IMR-90 (cell line): ENCODE results near the gene ANKFN1. TPM values are rescaled to one million over a fixed set of nuclear protein-coding genes. Genes with fewer than 3 reads are reported as not detected.

ENCODE experiments used
- ATAC-seq: fragments of 200-7000 bp; cut with Tn5 transposase; 2 replicates; pipeline ENCODE4 v1.9.1; 2020; ENCODE audit warnings: low read depth, mild to moderate bottlenecking, moderate library complexity
- BruUV-seq: library from RNA; stranded (reverse); fragments of 400-500 nt; replicated peaks from 2 replicates; lab custom pipeline; 2021; lab: Mats Ljungman, UMichigan
- CTCF ChIA-PET: fragments of 300-600 bp; formaldehyde crosslinking; extraction: SDS; loops from one replicate; lab custom pipeline; 2021; ENCODE audit warnings: antibody characterized with exemption; lab: Yijun Ruan, JAX
- POLR2A ChIA-PET: fragments of 300-600 bp; sonication (Branson Sonifier 250); formaldehyde crosslinking; loops from one replicate; lab custom pipeline; 2022; ENCODE audit warnings: antibody characterized with exemption; ENCODE audit not compliant: unreplicated experiment; lab: Charles Lee
- DNase-seq: peaks from one replicate; pipeline ENCODE4 v3.0.0; 2013
- H2AFZ ChIP-seq: replicated peaks from 2 replicates; pipeline ENCODE3; 2013; ENCODE audit warnings: low read length, mild to moderate bottlenecking; ENCODE audit not compliant: poor library complexity
- H2AK5ac ChIP-seq: 2 replicates; pipeline ENCODE4 v1.6.1; 2013; ENCODE audit warnings: low read depth, low read length, inconsistent platforms
- H2AK9ac ChIP-seq: replicated peaks from 2 replicates; pipeline ENCODE3; 2013; ENCODE audit warnings: mild to moderate bottlenecking, low read depth, low read length, moderate library complexity; ENCODE audit not compliant: poor library complexity
- H2BK120ac ChIP-seq: 2 replicates; pipeline ENCODE4 v1.6.1; 2013; ENCODE audit warnings: low read depth, low read length, inconsistent platforms
- H2BK15ac ChIP-seq: 3 replicates; pipeline ENCODE4 v1.6.1; 2013; ENCODE audit warnings: low read depth, low read length, inconsistent platforms
- H2BK20ac ChIP-seq: 2 replicates; pipeline ENCODE4 v1.6.1; 2013; ENCODE audit warnings: low read depth, mild to moderate bottlenecking, inconsistent platforms, low read length, moderate library complexity
- H2BK5ac ChIP-seq: 2 replicates; pipeline ENCODE4 v1.6.1; 2013; ENCODE audit warnings: mild to moderate bottlenecking, low read depth, low read length, inconsistent platforms; ENCODE audit not compliant: poor library complexity, severe bottlenecking
- H3K14ac ChIP-seq: replicated peaks from 2 replicates; pipeline ENCODE4 v1.6.1; 2013; ENCODE audit warnings: low read depth, low read length, inconsistent platforms
- H3K18ac ChIP-seq: 2 replicates; pipeline ENCODE4 v1.6.1; 2013; ENCODE audit warnings: low read depth, low read length, control low read depth
- H3K23ac ChIP-seq: 2 replicates; pipeline ENCODE4 v1.6.1; 2013; ENCODE audit warnings: low read depth, low read length, inconsistent platforms
- H3K27ac ChIP-seq: 2 replicates; pipeline ENCODE4 v1.5.1; 2013; ENCODE audit warnings: mild to moderate bottlenecking, control low read depth, low read length; ENCODE audit not compliant: insufficient read depth
- H3K27me3 ChIP-seq: 2 replicates; pipeline ENCODE4 v1.6.1; 2013; ENCODE audit warnings: low read length; ENCODE audit not compliant: control insufficient read depth, insufficient read depth
- H3K36me3 ChIP-seq: 2 replicates; pipeline ENCODE4 v1.6.1; 2013; ENCODE audit warnings: low read length, mixed read lengths; ENCODE audit not compliant: control insufficient read depth, insufficient read depth
- H3K4ac ChIP-seq: 2 replicates; pipeline ENCODE4 v1.6.1; 2013; ENCODE audit warnings: low read depth, low read length, inconsistent platforms
- H3K4me1 ChIP-seq: 2 replicates; pipeline ENCODE4 v1.6.1; 2013; ENCODE audit warnings: low read length, mixed read lengths; ENCODE audit not compliant: control insufficient read depth, insufficient read depth
- H3K4me2 ChIP-seq: 2 replicates; pipeline ENCODE4 v1.6.1; 2013; ENCODE audit warnings: low read depth, mild to moderate bottlenecking, control low read depth, low read length, moderate library complexity
- H3K4me3 ChIP-seq: 2 replicates; pipeline ENCODE4 v1.5.1; 2013; ENCODE audit warnings: low read depth, mild to moderate bottlenecking, control low read depth, low read length, moderate library complexity; ENCODE audit not compliant: insufficient read depth
- H3K56ac ChIP-seq: 2 replicates; pipeline ENCODE4 v1.6.1; 2013; ENCODE audit warnings: low read length, inconsistent platforms; ENCODE audit not compliant: insufficient read depth; ENCODE audit errors: extremely low read depth
- H3K79me1 ChIP-seq, 2 experiments: 2 replicates each; pipeline ENCODE4 v1.6.1; 2013; ENCODE audit warnings: low read length in 2 of 2, inconsistent platforms in 1 of 2, low read depth in 1 of 2
- H3K9ac ChIP-seq: 2 replicates; pipeline ENCODE4 v1.6.1; 2013; ENCODE audit warnings: low read depth, low read length, control low read depth
- H3K9me1 ChIP-seq: 2 replicates; pipeline ENCODE4 v1.6.1; 2013; ENCODE audit warnings: low read length, inconsistent platforms; ENCODE audit not compliant: insufficient read depth
- H3K9me3 ChIP-seq: 2 replicates; pipeline ENCODE4 v1.6.1; 2013; ENCODE audit warnings: low read length; ENCODE audit not compliant: control insufficient read depth, insufficient read depth
- H4K20me1 ChIP-seq: 2 replicates; pipeline ENCODE4 v1.6.1; 2013; ENCODE audit warnings: low read length, inconsistent platforms; ENCODE audit not compliant: insufficient read depth
- H4K5ac ChIP-seq: 2 replicates; pipeline ENCODE4 v1.6.1; 2013; ENCODE audit warnings: mild to moderate bottlenecking, low read depth, low read length, control low read depth
- H4K8ac ChIP-seq, 2 experiments: 2 replicates each; pipeline ENCODE4 v1.6.1; 2013; ENCODE audit warnings: low read depth in 2 of 2, low read length in 2 of 2, control low read depth in 1 of 2, inconsistent platforms in 1 of 2
- H4K91ac ChIP-seq: 2 replicates; pipeline ENCODE4 v1.6.1; 2013; ENCODE audit warnings: low read depth, low read length, inconsistent platforms; ENCODE audit not compliant: insufficient read depth
- BHLHE40 ChIP-seq: fragments of 150-350 bp; IDR thresholded peaks from 2 replicates; pipeline ENCODE4 v1.6.1; 2016; ENCODE audit warnings: mild to moderate bottlenecking, low read depth, low read length
- CEBPB ChIP-seq: IDR thresholded peaks from 2 replicates; pipeline ENCODE4 v1.6.1; 2012; ENCODE audit warnings: low read depth, low read length, improper control_type of control experiment
- CHD1 ChIP-seq: IDR thresholded peaks from 2 replicates; pipeline ENCODE4 v1.6.1; 2012; ENCODE audit warnings: low read depth, low read length, improper control_type of control experiment
- CTCF ChIP-seq: conservative IDR thresholded peaks from 2 replicates; pipeline ENCODE4 v1.5.1; 2012; ENCODE audit warnings: mild to moderate bottlenecking, low read depth, low read length, improper control_type of control experiment
- ELK1 ChIP-seq: fragments of 150-350 bp; IDR thresholded peaks from 2 replicates; pipeline ENCODE4 v1.6.1; 2016; ENCODE audit warnings: low read depth, mild to moderate bottlenecking, low read length, moderate library complexity, borderline replicate concordance
- FOS ChIP-seq: fragments of 150-350 bp; IDR thresholded peaks from 2 replicates; pipeline ENCODE4 v1.6.1; 2016; ENCODE audit warnings: low read depth, low read length
- MAFK ChIP-seq: IDR thresholded peaks from 2 replicates; pipeline ENCODE4 v1.6.1; 2012; ENCODE audit warnings: low read depth, low read length, improper control_type of control experiment
- MAZ ChIP-seq: IDR thresholded peaks from 2 replicates; pipeline ENCODE4 v1.6.1; 2012; ENCODE audit warnings: low read depth, mild to moderate bottlenecking, low read length, improper control_type of control experiment, moderate library complexity, borderline replicate concordance
- MXI1 ChIP-seq: IDR thresholded peaks from 2 replicates; pipeline ENCODE4 v1.6.1; 2012; ENCODE audit warnings: low read depth, mild to moderate bottlenecking, low read length, moderate library complexity, borderline replicate concordance
- NFE2L2 ChIP-seq: fragments of 150-350 bp; IDR thresholded peaks from 2 replicates; pipeline ENCODE4 v1.6.1; 2016; ENCODE audit warnings: low read depth, mild to moderate bottlenecking, low read length
- POLR2A ChIP-seq: IDR thresholded peaks from 2 replicates; pipeline ENCODE4 v1.6.1; 2012; ENCODE audit warnings: mild to moderate bottlenecking, low read depth, low read length
- RAD21 ChIP-seq: IDR thresholded peaks from 2 replicates; pipeline ENCODE4 v1.6.1; 2012; ENCODE audit warnings: low read length, improper control_type of control experiment
- RCOR1 ChIP-seq: IDR thresholded peaks from 2 replicates; pipeline ENCODE4 v1.6.1; 2012; ENCODE audit warnings: mild to moderate bottlenecking, low read length, improper control_type of control experiment; ENCODE audit not compliant: insufficient replicate concordance
- RFX5 ChIP-seq: IDR thresholded peaks from 2 replicates; pipeline ENCODE4 v1.8.0; 2012; ENCODE audit warnings: low read depth, mild to moderate bottlenecking, low read length, moderate library complexity
- SMC3 ChIP-seq: fragments of 150-350 bp; IDR thresholded peaks from 2 replicates; pipeline ENCODE4 v1.6.1; 2016; ENCODE audit warnings: low read depth, mild to moderate bottlenecking, antibody characterized with exemption, low read length, moderate library complexity
- WGBS, 2 experiments: methylation state at CpG; one replicate each; pipeline versions ENCODE4 v1.1.5 to v1.1.7; 2013; ENCODE audit warnings: missing lambda C conversion rate in 2 of 2; ENCODE audit not compliant: insufficient read length in 1 of 2; ENCODE audit errors: extremely low coverage in 2 of 2; 5-methylcytosine and 5-hydroxymethylcytosine counted together
- dilution Hi-C: fragments of 300-500 bp; cut with HindIII; formaldehyde crosslinking; loops from one replicate; pipeline ENCODE4 v1.14.3; 2018; ENCODE audit warnings: low sequenced_read_pairs; ENCODE audit not compliant: unreplicated experiment
- in situ Hi-C: fragments of 300-500 bp; cut with MboI; formaldehyde crosslinking; loops from 3 replicates; pipeline ENCODE4 v1.14.3; 2019; ENCODE audit warnings: low sequenced_read_pairs, inconsistent platforms, mixed read lengths
- intact Hi-C: fragments of 100-400 bp; cut with micrococcal nuclease; formaldehyde crosslinking; loops from 2 replicates; pipeline ENCODE4 v1.10.0; 2022
- polyA plus RNA-seq, 3 experiments: library from polyadenylated mRNA; depleted of rRNA; stranded (reverse); fragments of >200 nt; gene quantifications; 2 replicates each; pipeline ENCODE4 v1.2.3, GENCODE V29; 2012; ENCODE audit warnings: low replicate concordance in 1 of 3
- total RNA-seq: library from RNA; depleted of rRNA; stranded (reverse); fragments of >200 nt; gene quantifications from 2 replicates; pipeline ENCODE4 v1.2.3, GENCODE V29; 2012
- TF ChIP-seq, protein P1 (sequence below): fragments of 150-350 bp; IDR thresholded peaks from 2 replicates; pipeline ENCODE4 v1.6.1; 2017; ENCODE audit warnings: mild to moderate bottlenecking, antibody characterized with exemption, low read length, low read depth

The ANKFN1 gene
- total and polyA plus RNA-seq, 2 of the 4 experiments (the other 2 are of a cell fraction) = not detected

GRCh38 chr17:56510554-56511342, 357.5 kb downstream of the ANKFN1 start:
- Histone ChIP-seq H3K27ac (no peak overlapping the region), H3K4me2 (no peak overlapping the region), H3K18ac (no peak overlapping the region), H4K8ac (no peak overlapping the region), H3K9me1 (no peaks in the 10 kb centered on the region), H2BK20ac (no peak overlapping the region), H3K4me1 (no peaks in the 10 kb centered on the region), H3K4me3 (no peak overlapping the region), H3K36me3 (no peaks in the 10 kb centered on the region), H3K4ac (no peak overlapping the region), H4K5ac (no peak overlapping the region), H3K27me3 (no peaks in the 10 kb centered on the region; the same call in 1 of the 2 replicates), H2BK15ac (no peak overlapping the region), H4K20me1 (no peaks in the 10 kb centered on the region), H3K56ac (no peak overlapping the region), H3K9ac (no peak overlapping the region), H2BK120ac (no peak overlapping the region), H2BK5ac (no peak overlapping the region), H4K91ac (no peak overlapping the region), H2AFZ (no peak overlapping the region), H3K23ac (no peak overlapping the region), H3K79me1 (no peaks in the 10 kb centered on the region), H2AK5ac (no peak overlapping the region), H2AK9ac (peak overlapping the region; percentile 44), H3K9me3 (no peaks in the 10 kb centered on the region), H3K14ac (no peak overlapping the region)
- TF ChIP-seq MXI1 (no peak), NFE2L2 (no peak), ELK1 (no peak), RFX5 (no peak), CTCF (no peak), RCOR1 (no peak), MAZ (no peak), POLR2A (no peak), BHLHE40 (no peak), MAFK (no peak), RAD21 (no peak), CEBPB (no peak), CHD1 (no peak), FOS (no peak), SMC3 (no peak)
- TF ChIP-seq, protein P1, sequence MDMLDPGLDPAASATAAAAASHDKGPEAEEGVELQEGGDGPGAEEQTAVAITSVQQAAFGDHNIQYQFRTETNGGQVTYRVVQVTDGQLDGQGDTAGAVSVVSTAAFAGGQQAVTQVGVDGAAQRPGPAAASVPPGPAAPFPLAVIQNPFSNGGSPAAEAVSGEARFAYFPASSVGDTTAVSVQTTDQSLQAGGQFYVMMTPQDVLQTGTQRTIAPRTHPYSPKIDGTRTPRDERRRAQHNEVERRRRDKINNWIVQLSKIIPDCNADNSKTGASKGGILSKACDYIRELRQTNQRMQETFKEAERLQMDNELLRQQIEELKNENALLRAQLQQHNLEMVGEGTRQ = no peak
- ChIA-PET POLR2A (no interaction called here), CTCF (no interaction called here)
- 92% methylated on average over 5 of the region's 46 CpGs; no CpG with 5 or more reads in 1 of the 2 experiments for WGBS, 2 experiments
- in situ Hi-C loops (no loop called here), dilution Hi-C loops (no loop called here), intact Hi-C loops (no loop called here)
- no peak for DNase-seq
- ATAC-seq = no peak
- BruUV-seq = no TSS peak
